Fibroblast of the conjunctiva (primary cell): ENCODE measurements around the gene HYAL4.
A peak's percentile ranks its signal among the peaks of the same experiment; 100 is the strongest.
"Not testable (repeated sequence)": the region's sequence is repeated elsewhere in the genome, so short reads cannot be mapped to it uniquely, and the experiment has no call there.

Experiments used
- DNase-seq: peaks from one replicate; pipeline ENCODE4 v3.0.0-alpha.2; 2010; ENCODE audit warnings: low read depth

Gene HYAL4

GRCh38 chr7:123844712-123845219, at the start of gene HYAL4:
TSS of gene HYAL4 (plus strand) at chr7:123845169. CDS start at chr7:123868274, 23,105 bp downstream.
- DNase-seq = no peak

- DNase-seq = no peak
Measured at GRCh38 chr7:123795917-123796316, 49.1 kb upstream of the HYAL4 start.

GRCh38 chr7:123796568-123796967, 48.4 kb upstream of the HYAL4 start:
- no peak for DNase-seq

GRCh38 chr7:123797673-123798531, 47.1 kb upstream of the HYAL4 start:
- peak; percentile 46 for DNase-seq

- DNase-seq = no peak
Measured at GRCh38 chr7:123798532-123799188, 46.3 kb upstream of the HYAL4 start.

GRCh38 chr7:123802249-123802648, 42.7 kb upstream of the HYAL4 start:
- DNase-seq = no peak

- DNase-seq = no peak
Measured at GRCh38 chr7:123805287-123805686, 39.7 kb upstream of the HYAL4 start.

GRCh38 chr7:123809471-123809870, 35.5 kb upstream of the HYAL4 start:
- no peak for DNase-seq

GRCh38 chr7:123811056-123811455, 33.9 kb upstream of the HYAL4 start:
- DNase-seq = no peak

GRCh38 chr7:123816916-123817315, 28.1 kb upstream of the HYAL4 start:
- no peak for DNase-seq

- no peak for DNase-seq
Measured at GRCh38 chr7:123819001-123819400, 26.0 kb upstream of the HYAL4 start.

- not testable (repeated sequence) for DNase-seq
Measured at GRCh38 chr7:123819795-123820194, 25.2 kb upstream of the HYAL4 start.

GRCh38 chr7:123820864-123821263, 24.1 kb upstream of the HYAL4 start:
- DNase-seq = no peak

GRCh38 chr7:123821320-123821719, 23.6 kb upstream of the HYAL4 start:
- DNase-seq = no peak

GRCh38 chr7:123823898-123824753, 20.8 kb upstream of the HYAL4 start:
- DNase-seq = no peak

GRCh38 chr7:123824754-123825067, 20.3 kb upstream of the HYAL4 start:
- DNase-seq = no peak

- DNase-seq = no peak
Measured at GRCh38 chr7:123828805-123829204, 16.2 kb upstream of the HYAL4 start.

GRCh38 chr7:123836656-123837055, 8.3 kb upstream of the HYAL4 start:
- DNase-seq = no peak

GRCh38 chr7:123839106-123839505, 5.9 kb upstream of the HYAL4 start:
- not testable (repeated sequence) for DNase-seq

GRCh38 chr7:123844142-123844541, 827 bp upstream of the HYAL4 start:
- DNase-seq = not testable (repeated sequence)

GRCh38 chr7:123845823-123846216, 851 bp downstream of the HYAL4 start:
- DNase-seq = no peak

- no peak for DNase-seq
Measured at GRCh38 chr7:123846217-123846891, 1.4 kb downstream of the HYAL4 start.
